K562 (cell line): ENCODE results near the gene ZNF474. TPM values are rescaled to one million over a fixed set of nuclear protein-coding genes. Genes with fewer than 3 reads are reported as not detected.

ENCODE experiments used
- HBP1 ChIP-seq: fragments of 450-650 bp; formaldehyde crosslinking; IDR thresholded peaks from 2 replicates; pipeline ENCODE4 v1.4.0; 2022; ENCODE audit warnings: missing genetic modification characterization
- HDGF ChIP-seq: fragments of 450-650 bp; IDR thresholded peaks from 2 replicates; pipeline ENCODE4 v1.6.1; 2016
- HNRNPLL ChIP-seq: fragments of 200-400 bp; formaldehyde crosslinking; IDR thresholded peaks from 2 replicates; pipeline ENCODE4 v1.6.1; 2017; ENCODE audit warnings: low read length, low read depth, mild to moderate bottlenecking; ENCODE audit not compliant: poor library complexity, severe bottlenecking
- KLF6 ChIP-seq: fragments of 250-450 bp; sonication (Bioruptor Pico); IDR thresholded peaks from 2 replicates; pipeline ENCODE4 v1.4.0; 2020; ENCODE audit warnings: mild to moderate bottlenecking, moderate library complexity, borderline replicate concordance
- MCM5 ChIP-seq: fragments of 450-650 bp; IDR thresholded peaks from 2 replicates; pipeline ENCODE4 v1.6.1; 2016; ENCODE audit warnings: low read depth
- MGA ChIP-seq: fragments of 450-650 bp; IDR thresholded peaks from 2 replicates; pipeline ENCODE4 v1.6.1; 2016; ENCODE audit warnings: mild to moderate bottlenecking, moderate library complexity
- NFIX ChIP-seq: fragments of 250-450 bp; sonication (Bioruptor Pico); IDR thresholded peaks from 2 replicates; pipeline ENCODE4 v1.4.0; 2020; ENCODE audit warnings: low read depth, mild to moderate bottlenecking, moderate library complexity
- RBFOX2 ChIP-seq: fragments of 200-400 bp; formaldehyde crosslinking; IDR thresholded peaks from 2 replicates; pipeline ENCODE4 v1.6.1; 2017; ENCODE audit warnings: low read depth, mild to moderate bottlenecking, low read length, moderate library complexity
- SMAD3 ChIP-seq: fragments of 450-650 bp; formaldehyde crosslinking; conservative IDR thresholded peaks from 2 replicates; pipeline ENCODE4 v1.4.0; 2020; ENCODE audit warnings: mild to moderate bottlenecking
- TEAD2 ChIP-seq: fragments of 450-650 bp; IDR thresholded peaks from 2 replicates; pipeline ENCODE4 v1.6.1; 2016; ENCODE audit warnings: missing genetic modification characterization, control low read depth, missing compliant biosample characterization
- ZNF436 ChIP-seq: fragments of 250-450, 450-650 bp; sonication (Bioruptor Pico); formaldehyde crosslinking; IDR thresholded peaks from 2 replicates; pipeline ENCODE4 v1.7.0; 2020; ENCODE audit warnings: mild to moderate bottlenecking
- polyA plus RNA-seq, 8 experiments: library from polyadenylated mRNA; depleted of rRNA in 4 of 8; stranded (reverse) in 5 of 8; unstranded in 3 of 8; fragments of >200 nt; fragmentation: Nextera tagmentation in 2 of 8; fragmentation: Illumina TruSeq in 1 of 8; extraction: Ambion mirVana in 2 of 8; extraction: Trizol in 1 of 8; gene quantifications; 2 replicates each; pipeline versions ENCODE4 v1.2.1 to v1.2.3, GENCODE V29; 2011 to 2014; ENCODE audit warnings: inconsistent platforms in 1 of 8, missing spikeins in 1 of 8
- total RNA-seq, 7 experiments: library from RNA; depleted of rRNA in 6 of 7; stranded (reverse); fragments of >200 nt in 6 of 7; fragmentation: Illumina TruSeq in 2 of 7; extraction: Trizol in 2 of 7; gene quantifications; 2 replicates each; pipeline versions ENCODE4 v1.2.1 to v1.2.3, GENCODE V29; 2011 to 2021; ENCODE audit warnings: low replicate concordance in 1 of 7
- TF ChIP-seq, protein P1 (sequence below): fragments of 250-450 bp; sonication (Bioruptor Pico); IDR thresholded peaks from 2 replicates; pipeline ENCODE4 v1.8.0; 2022; ENCODE audit warnings: moderate library complexity, mild to moderate bottlenecking, inconsistent platforms

ZNF474 gene
- total and polyA plus RNA-seq, 9 of the 15 experiments (the other 6 are each of a cell fraction or from before 2014, with no cell fraction given) = 0.16 to 0.62 (median 0.39) TPM

- TF ChIP-seq MGA (peak; percentile 70), TEAD2 (tag) (no peak), HBP1 (CRISPR knock-in tag) (no peak), RBFOX2 (peak; percentile 41; the same call in 1 of the 2 replicates), KLF6 (CRISPR knock-in tag) (no peak), NFIX (CRISPR knock-in tag) (no peak), HDGF (peak; percentile 67), SMAD3 (CRISPR knock-in tag) (no peak), MCM5 (no peak), HNRNPLL (no peak), ZNF436 (CRISPR knock-in tag) (no peak)
- TF ChIP-seq, protein P1, sequence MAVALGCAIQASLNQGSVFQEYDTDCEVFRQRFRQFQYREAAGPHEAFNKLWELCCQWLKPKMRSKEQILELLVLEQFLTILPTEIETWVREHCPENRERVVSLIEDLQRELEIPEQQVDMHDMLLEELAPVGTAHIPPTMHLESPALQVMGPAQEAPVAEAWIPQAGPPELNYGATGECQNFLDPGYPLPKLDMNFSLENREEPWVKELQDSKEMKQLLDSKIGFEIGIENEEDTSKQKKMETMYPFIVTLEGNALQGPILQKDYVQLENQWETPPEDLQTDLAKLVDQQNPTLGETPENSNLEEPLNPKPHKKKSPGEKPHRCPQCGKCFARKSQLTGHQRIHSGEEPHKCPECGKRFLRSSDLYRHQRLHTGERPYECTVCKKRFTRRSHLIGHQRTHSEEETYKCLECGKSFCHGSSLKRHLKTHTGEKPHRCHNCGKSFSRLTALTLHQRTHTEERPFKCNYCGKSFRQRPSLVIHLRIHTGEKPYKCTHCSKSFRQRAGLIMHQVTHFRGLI (CRISPR knock-in tag) = no peak
These were observed 16.4 kb upstream of the ZNF474 start (continued) for GRCh38 chr5:122112733-122113558.
